NB4 (cell line): ENCODE results near the gene OR10A3.

Experiments used
- MYC ChIP-seq: IDR thresholded peaks from 2 replicates; pipeline ENCODE4 v1.6.1; 2011; ENCODE audit warnings: low read depth, low read length
- POLR2A ChIP-seq: IDR thresholded peaks from 2 replicates; pipeline ENCODE4 v1.6.1; 2011; ENCODE audit warnings: mild to moderate bottlenecking; ENCODE audit not compliant: insufficient read length; ENCODE audit errors: extremely low read depth

GRCh38 chr11:7931168-7931567 lies 10.3 kb downstream of the OR10A3 start, which contains the start of gene OR10A6:
- TF ChIP-seq POLR2A: no peak
- no peak for TF ChIP-seq MYC
